CD14-positive monocyte (primary cell): ENCODE results near the gene OR10P1. TPM values are rescaled to one million over a fixed set of nuclear protein-coding genes. Genes with fewer than 3 reads are reported as not detected.

Experiments
- DNase-seq, 3 donors: peaks; one replicate each; pipeline ENCODE4 v3.0.0-alpha.2; 2011 to 2022
- H2AFZ ChIP-seq: 2 replicates; pipeline ENCODE4 v1.6.0; 2012; ENCODE audit warnings: mild to moderate bottlenecking, low read depth, low read length, inconsistent platforms; ENCODE audit not compliant: insufficient read depth, poor library complexity, severe bottlenecking
- H3K27ac ChIP-seq, 2 donors: 1 replicate in 1 of 2; 2 replicates in 1 of 2; pipeline ENCODE4 v1.5.1; 2012 to 2013; ENCODE audit warnings: low read length in 2 of 2, control low read depth in 1 of 2, inconsistent platforms in 1 of 2, low read depth in 1 of 2, mild to moderate bottlenecking in 1 of 2
- H3K27me3 ChIP-seq, 2 donors: one replicate each; pipeline versions ENCODE4 v1.6.0 to v1.6.1; 2011 to 2013; ENCODE audit warnings: low read length in 2 of 2; ENCODE audit not compliant: control insufficient read depth in 2 of 2, insufficient read depth in 2 of 2
- H3K36me3 ChIP-seq, 2 donors: replicated peaks in 1 of 2; 1 replicate in 1 of 2; 2 replicates in 1 of 2; pipeline versions ENCODE4 v1.5.1 to v1.6.1; 2012 to 2013; ENCODE audit warnings: low read length in 2 of 2, control low read depth in 1 of 2, inconsistent platforms in 1 of 2, mild to moderate bottlenecking in 1 of 2; ENCODE audit not compliant: insufficient read depth in 2 of 2, control insufficient read depth in 1 of 2
- H3K4me1 ChIP-seq, 2 donors: 1 replicate in 1 of 2; 2 replicates in 1 of 2; pipeline versions ENCODE4 v1.5.1 to v1.6.1; 2012 to 2013; ENCODE audit warnings: low read length in 2 of 2, control low read depth in 1 of 2, inconsistent platforms in 1 of 2, mild to moderate bottlenecking in 1 of 2, moderate library complexity in 1 of 2; ENCODE audit not compliant: insufficient read depth in 2 of 2, control insufficient read depth in 1 of 2
- H3K4me2 ChIP-seq: replicated peaks from 2 replicates; pipeline ENCODE3; 2012; ENCODE audit warnings: low read length, moderate library complexity, mild to moderate bottlenecking; ENCODE audit not compliant: poor library complexity, severe bottlenecking; ENCODE audit errors: extremely low read depth
- H3K4me3 ChIP-seq, 3 experiments: fragments of 200-600 bp in 1 of 3; sonication (generic) in 1 of 3; replicated peaks in 1 of 3; 1 replicate in 2 of 3; 2 replicates in 1 of 3; pipeline ENCODE4 v1.5.1; 2011 to 2013; ENCODE audit warnings: low read length in 3 of 3, mild to moderate bottlenecking in 3 of 3, control low read depth in 2 of 3, low read depth in 2 of 3, inconsistent platforms in 1 of 3, moderate library complexity in 1 of 3
- H3K79me2 ChIP-seq: 2 replicates; pipeline ENCODE4 v1.6.0; 2012; ENCODE audit warnings: mild to moderate bottlenecking, control low read depth, inconsistent platforms, low read length, moderate library complexity; ENCODE audit not compliant: insufficient read depth
- H3K9ac ChIP-seq: 2 replicates; pipeline ENCODE4 v1.6.0; 2017; ENCODE audit warnings: low read length, mild to moderate bottlenecking; ENCODE audit not compliant: insufficient read depth, poor library complexity, severe bottlenecking
- H3K9me3 ChIP-seq, 2 donors: replicated peaks in 1 of 2; 1 replicate in 1 of 2; 2 replicates in 1 of 2; pipeline versions ENCODE4 v1.5.1 to v1.6.1; 2012 to 2013; ENCODE audit warnings: low read length in 2 of 2, control low read depth in 1 of 2; ENCODE audit not compliant: control insufficient read depth in 1 of 2, insufficient read depth in 1 of 2
- H4K20me1 ChIP-seq: 2 replicates; pipeline ENCODE4 v1.6.0; 2012; ENCODE audit warnings: mild to moderate bottlenecking, low read length, control low read depth, moderate library complexity; ENCODE audit not compliant: insufficient read depth
- H3K27ac Mint-ChIP-seq, 7 donors: one replicate each; pipeline ENCODE4 v1.8.0; 2020; ENCODE audit warnings: mild to moderate bottlenecking in 7 of 7, mixed read lengths in 7 of 7, moderate library complexity in 6 of 7, inconsistent platforms in 2 of 7
- H3K27me3 Mint-ChIP-seq, 3 donors: one replicate each; pipeline ENCODE4 v1.8.0; 2021 to 2022; ENCODE audit warnings: low read depth in 3 of 3, mild to moderate bottlenecking in 3 of 3, mixed read lengths in 3 of 3, moderate library complexity in 3 of 3, inconsistent platforms in 1 of 3
- H3K36me3 Mint-ChIP-seq, 2 donors: one replicate each; pipeline ENCODE4 v1.8.0; 2020; ENCODE audit warnings: mixed read lengths in 2 of 2, inconsistent platforms in 1 of 2, mild to moderate bottlenecking in 1 of 2
- H3K4me1 Mint-ChIP-seq: one replicate; pipeline ENCODE4 v1.8.0; 2020; ENCODE audit warnings: mild to moderate bottlenecking, mixed read lengths
- H3K4me3 Mint-ChIP-seq, 2 donors: one replicate each; pipeline ENCODE4 v1.8.0; 2020; ENCODE audit warnings: mild to moderate bottlenecking in 2 of 2, mixed read lengths in 2 of 2, moderate library complexity in 1 of 2
- H3K9me3 Mint-ChIP-seq, 7 donors: one replicate each; pipeline ENCODE4 v1.8.0; 2020 to 2022; ENCODE audit warnings: mixed read lengths in 7 of 7, mild to moderate bottlenecking in 6 of 7, moderate library complexity in 6 of 7, inconsistent platforms in 2 of 7
- WGBS: methylation state at CpG from one replicate; pipeline ENCODE4 v1.1.5; 2013; ENCODE audit warnings: missing lambda C conversion rate; ENCODE audit not compliant: insufficient coverage; 5-methylcytosine and 5-hydroxymethylcytosine counted together
- intact Hi-C, 2 donors: fragments of 100-400 bp; cut with micrococcal nuclease; formaldehyde crosslinking; loops; one replicate each; pipeline versions ENCODE4 v1.15.0 to v1.15.1; 2023
- polyA plus RNA-seq, 3 donors: library from polyadenylated mRNA; depleted of rRNA in 1 of 3; unstranded in 2 of 3; stranded (reverse) in 1 of 3; fragments of 300-500 nt in 2 of 3; fragments of >200 nt in 1 of 3; fragmentation: Illumina TruSeq in 2 of 3; gene quantifications; 1 replicate in 2 of 3; 2 replicates in 1 of 3; pipeline ENCODE4 v1.2.3, GENCODE V29; 2012 to 2021
- TF ChIP-seq, protein P1 (sequence below): fragments of 200-600 bp; IDR thresholded peaks from one replicate; pipeline ENCODE4 v1.8.0; 2022; ENCODE audit warnings: antibody characterized with exemption, mild to moderate bottlenecking

The OR10P1 gene
- polyA plus RNA-seq, 3 donors: not detected

DNA sequence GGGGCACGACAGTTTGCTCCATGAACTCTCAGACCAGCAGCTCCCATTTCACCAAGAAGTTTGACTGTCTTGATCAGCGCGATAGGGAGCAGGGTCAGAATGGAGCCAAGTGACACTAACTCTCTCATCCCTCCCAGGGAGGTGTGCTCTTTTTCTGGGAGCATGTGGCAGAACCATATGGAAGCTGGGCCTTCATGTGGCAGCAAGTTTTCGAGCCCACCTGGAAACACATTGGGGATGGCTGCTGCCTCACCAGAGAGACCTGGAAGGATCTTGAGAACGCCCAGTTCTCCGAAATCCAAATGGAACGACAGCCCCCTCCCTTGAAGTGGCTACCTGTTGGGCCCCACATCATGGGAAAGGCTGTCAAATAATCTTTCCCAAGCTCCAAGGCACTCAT lies 47.0 kb downstream of the OR10P1 start:
- Histone ChIP-seq H4K20me1 (no peaks in the 10 kb centered on the region), H3K27ac (no peak overlapping the region), H3K79me2 (no peaks in the 10 kb centered on the region), H2AFZ (no peak overlapping the region), H3K36me3 (no peaks in the 10 kb centered on the region), H3K9ac (no peak overlapping the region), H3K9me3 (no peaks in the 10 kb centered on the region), H3K4me3 (no peak overlapping the region), H3K27me3 (no peaks in the 10 kb centered on the region), H3K4me2 (no peak overlapping the region), H3K4me1 (peaks cover 15 to 23% of the 10 kb centered on the region in 2 donors)
- no peak for DNase-seq
- TF ChIP-seq, protein P1, sequence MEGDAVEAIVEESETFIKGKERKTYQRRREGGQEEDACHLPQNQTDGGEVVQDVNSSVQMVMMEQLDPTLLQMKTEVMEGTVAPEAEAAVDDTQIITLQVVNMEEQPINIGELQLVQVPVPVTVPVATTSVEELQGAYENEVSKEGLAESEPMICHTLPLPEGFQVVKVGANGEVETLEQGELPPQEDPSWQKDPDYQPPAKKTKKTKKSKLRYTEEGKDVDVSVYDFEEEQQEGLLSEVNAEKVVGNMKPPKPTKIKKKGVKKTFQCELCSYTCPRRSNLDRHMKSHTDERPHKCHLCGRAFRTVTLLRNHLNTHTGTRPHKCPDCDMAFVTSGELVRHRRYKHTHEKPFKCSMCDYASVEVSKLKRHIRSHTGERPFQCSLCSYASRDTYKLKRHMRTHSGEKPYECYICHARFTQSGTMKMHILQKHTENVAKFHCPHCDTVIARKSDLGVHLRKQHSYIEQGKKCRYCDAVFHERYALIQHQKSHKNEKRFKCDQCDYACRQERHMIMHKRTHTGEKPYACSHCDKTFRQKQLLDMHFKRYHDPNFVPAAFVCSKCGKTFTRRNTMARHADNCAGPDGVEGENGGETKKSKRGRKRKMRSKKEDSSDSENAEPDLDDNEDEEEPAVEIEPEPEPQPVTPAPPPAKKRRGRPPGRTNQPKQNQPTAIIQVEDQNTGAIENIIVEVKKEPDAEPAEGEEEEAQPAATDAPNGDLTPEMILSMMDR: no peak
- intact Hi-C loops: loop anchor here in 1 of 2 donors (5.0 kb wide), 1 partner anchor 34 kb away; the partner anchor contains the start of gene BLOC1S1
- Mint-ChIP-seq H3K27me3 (peaks cover 4 to 7% (median 6%) of the 10 kb centered on the region in 3 donors), H3K4me1 (peaks cover 32% of the 10 kb centered on the region), H3K4me3 (no peak overlapping the region), H3K9me3 (no peaks in the 10 kb centered on the region), H3K27ac (no peak overlapping the region), H3K36me3 (peaks cover 5% of the 10 kb centered on the region in 2 donors)
- 95% methylated on average over 6 of the region's 7 CpGs for WGBS

DNA sequence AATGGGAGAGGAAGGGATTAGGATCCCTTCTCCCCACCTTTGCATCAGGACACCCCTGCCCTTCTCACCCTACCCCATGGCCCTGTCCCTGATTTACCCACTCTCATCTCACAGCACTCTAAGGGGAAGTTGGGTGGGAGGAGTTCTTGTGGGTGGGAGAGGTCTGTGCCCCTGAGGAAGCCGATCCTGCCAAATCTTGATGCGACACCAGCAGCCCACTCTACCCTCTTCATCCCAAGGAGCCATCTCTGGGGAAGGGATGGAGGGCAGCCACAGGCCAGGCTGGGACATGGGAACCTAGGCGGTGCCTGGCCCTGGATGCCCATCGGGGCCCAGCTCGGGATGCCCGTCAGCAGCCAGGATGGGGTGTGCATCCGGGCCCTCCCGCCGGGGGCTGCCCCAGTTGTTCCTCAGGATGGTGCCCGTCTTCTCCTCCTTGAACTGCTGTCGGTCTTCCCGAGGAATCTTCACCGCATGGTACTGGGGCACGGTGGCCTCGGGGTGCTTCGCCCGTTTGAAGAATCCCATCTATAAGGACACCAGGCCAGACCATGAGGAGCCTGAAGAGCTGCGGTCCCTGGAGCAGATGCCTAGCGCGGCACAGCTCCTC lies 48.2 kb downstream of the OR10P1 start:
- Mint-ChIP-seq H3K27me3 (peaks cover 4 to 7% (median 6%) of the 10 kb centered on the region in 3 donors), H3K27ac (no peak overlapping the region), H3K4me1 (peaks cover 32% of the 10 kb centered on the region), H3K4me3 (no peak overlapping the region), H3K9me3 (no peaks in the 10 kb centered on the region), H3K36me3 (peaks cover 5% of the 10 kb centered on the region in 2 donors)
- Histone ChIP-seq H4K20me1 (no peaks in the 10 kb centered on the region), H2AFZ (no peak overlapping the region), H3K9ac (no peak overlapping the region), H3K9me3 (no peaks in the 10 kb centered on the region), H3K4me2 (no peak overlapping the region), H3K36me3 (no peaks in the 10 kb centered on the region), H3K27me3 (no peaks in the 10 kb centered on the region), H3K27ac (no peak overlapping the region), H3K4me1 (peaks cover 15 to 23% of the 10 kb centered on the region in 2 donors), H3K79me2 (no peaks in the 10 kb centered on the region), H3K4me3 (no peak overlapping the region)
- WGBS: 98% methylated on average over 15 of the region's 20 CpGs
- TF ChIP-seq, protein P1: no peak
- intact Hi-C loops: loop anchor here in 1 of 2 donors (5.0 kb wide), 1 partner anchor 32 kb away; the partner anchor contains the start of gene BLOC1S1
- no peak for DNase-seq
